Measurements from ENCODE around the gene MUC6.

DNA sequence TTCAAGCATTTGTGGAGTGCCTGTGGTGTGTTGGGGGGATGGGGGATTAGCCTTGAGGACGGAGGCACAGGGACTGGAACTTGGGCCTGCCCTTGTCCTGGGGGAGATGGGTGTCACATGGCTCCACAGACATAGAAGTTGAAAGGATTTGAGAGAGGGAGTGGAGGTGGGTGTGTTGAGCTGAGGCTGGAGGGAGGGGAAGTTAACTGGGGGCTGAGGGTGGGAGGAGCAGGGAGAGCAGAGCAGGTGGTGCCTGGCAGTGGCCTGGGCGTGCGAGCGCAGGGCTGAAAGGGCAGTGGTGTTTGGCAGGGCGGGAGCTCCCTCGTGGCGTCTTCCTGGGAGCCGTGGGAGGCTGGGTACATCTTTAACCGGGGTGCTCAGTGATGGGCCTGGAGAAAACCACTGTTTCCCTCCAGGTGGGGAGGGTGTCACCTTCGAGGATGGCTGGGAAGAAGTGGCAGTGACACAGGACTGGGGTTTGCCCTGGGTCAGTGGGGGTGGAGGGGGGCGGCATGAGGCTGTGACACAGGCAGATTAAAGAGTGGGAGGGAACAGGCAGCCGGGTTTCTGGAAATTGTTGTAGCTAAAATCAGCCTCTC lies 65.3 kb downstream of the MUC6 start:
- TF ChIP-seq, protein P1, sequence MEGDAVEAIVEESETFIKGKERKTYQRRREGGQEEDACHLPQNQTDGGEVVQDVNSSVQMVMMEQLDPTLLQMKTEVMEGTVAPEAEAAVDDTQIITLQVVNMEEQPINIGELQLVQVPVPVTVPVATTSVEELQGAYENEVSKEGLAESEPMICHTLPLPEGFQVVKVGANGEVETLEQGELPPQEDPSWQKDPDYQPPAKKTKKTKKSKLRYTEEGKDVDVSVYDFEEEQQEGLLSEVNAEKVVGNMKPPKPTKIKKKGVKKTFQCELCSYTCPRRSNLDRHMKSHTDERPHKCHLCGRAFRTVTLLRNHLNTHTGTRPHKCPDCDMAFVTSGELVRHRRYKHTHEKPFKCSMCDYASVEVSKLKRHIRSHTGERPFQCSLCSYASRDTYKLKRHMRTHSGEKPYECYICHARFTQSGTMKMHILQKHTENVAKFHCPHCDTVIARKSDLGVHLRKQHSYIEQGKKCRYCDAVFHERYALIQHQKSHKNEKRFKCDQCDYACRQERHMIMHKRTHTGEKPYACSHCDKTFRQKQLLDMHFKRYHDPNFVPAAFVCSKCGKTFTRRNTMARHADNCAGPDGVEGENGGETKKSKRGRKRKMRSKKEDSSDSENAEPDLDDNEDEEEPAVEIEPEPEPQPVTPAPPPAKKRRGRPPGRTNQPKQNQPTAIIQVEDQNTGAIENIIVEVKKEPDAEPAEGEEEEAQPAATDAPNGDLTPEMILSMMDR (conservative IDR thresholded peaks at IDR 0.05): no peak
- TF ChIP-seq EZH2 (IDR thresholded peaks at IDR 0.05; ENCODE audit: low read depth): no peak
